ENCODE data around the gene DAGLA.
A peak's percentile ranks its signal among the peaks of the same experiment; 100 is the strongest.

DAGLA gene, protein sequence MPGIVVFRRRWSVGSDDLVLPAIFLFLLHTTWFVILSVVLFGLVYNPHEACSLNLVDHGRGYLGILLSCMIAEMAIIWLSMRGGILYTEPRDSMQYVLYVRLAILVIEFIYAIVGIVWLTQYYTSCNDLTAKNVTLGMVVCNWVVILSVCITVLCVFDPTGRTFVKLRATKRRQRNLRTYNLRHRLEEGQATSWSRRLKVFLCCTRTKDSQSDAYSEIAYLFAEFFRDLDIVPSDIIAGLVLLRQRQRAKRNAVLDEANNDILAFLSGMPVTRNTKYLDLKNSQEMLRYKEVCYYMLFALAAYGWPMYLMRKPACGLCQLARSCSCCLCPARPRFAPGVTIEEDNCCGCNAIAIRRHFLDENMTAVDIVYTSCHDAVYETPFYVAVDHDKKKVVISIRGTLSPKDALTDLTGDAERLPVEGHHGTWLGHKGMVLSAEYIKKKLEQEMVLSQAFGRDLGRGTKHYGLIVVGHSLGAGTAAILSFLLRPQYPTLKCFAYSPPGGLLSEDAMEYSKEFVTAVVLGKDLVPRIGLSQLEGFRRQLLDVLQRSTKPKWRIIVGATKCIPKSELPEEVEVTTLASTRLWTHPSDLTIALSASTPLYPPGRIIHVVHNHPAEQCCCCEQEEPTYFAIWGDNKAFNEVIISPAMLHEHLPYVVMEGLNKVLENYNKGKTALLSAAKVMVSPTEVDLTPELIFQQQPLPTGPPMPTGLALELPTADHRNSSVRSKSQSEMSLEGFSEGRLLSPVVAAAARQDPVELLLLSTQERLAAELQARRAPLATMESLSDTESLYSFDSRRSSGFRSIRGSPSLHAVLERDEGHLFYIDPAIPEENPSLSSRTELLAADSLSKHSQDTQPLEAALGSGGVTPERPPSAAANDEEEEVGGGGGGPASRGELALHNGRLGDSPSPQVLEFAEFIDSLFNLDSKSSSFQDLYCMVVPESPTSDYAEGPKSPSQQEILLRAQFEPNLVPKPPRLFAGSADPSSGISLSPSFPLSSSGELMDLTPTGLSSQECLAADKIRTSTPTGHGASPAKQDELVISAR

DNA sequence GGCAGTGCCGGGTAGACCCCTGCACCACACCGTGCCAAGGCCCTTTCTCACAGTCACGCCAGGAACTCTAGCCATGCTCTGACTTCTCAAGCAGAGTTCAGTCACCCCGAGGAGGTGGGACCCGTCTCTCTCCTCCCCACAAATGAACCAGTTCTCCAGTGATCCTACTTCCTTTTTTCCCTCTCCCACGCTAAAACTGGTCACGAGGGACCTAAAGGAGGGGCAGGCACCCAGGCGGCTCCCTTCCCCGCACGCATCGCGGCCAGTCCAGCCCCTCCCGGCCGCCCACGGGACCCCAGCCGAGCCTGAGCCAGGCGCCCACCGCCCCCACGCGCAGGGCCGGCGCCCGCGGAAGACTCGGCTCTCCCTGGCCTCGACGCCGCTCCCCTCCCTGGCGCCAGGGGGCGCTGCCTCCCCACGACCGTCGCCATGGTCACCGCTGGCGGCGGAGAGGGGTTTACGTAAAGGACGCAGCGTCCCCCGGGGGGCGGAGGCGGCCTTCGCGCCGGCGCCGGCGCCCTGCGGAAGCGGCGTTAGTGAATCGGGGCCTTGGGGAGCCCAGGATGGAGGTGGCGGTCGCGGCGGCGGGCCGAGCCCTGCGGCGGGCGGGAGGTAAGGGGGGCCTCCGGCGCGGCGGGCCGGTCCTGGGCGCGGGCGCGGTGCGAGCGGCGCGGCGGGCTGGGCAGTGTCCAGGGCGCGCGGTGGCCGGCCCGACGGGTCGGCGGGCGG lies at the start of gene DAGLA:
Gene DAGLA, plus strand, starts transcription at position 499 of the 729 bp plus-strand sequence. CDS start 39,765 bp downstream, outside the sequence.
- Histone ChIP-seq H3K9me3 (ENCODE audit: control insufficient read depth in 2 of 2, low read length in 2 of 2) (no peaks in the 10 kb centered on the region), H3K4me1 (ENCODE audit: control insufficient read depth in 2 of 2, insufficient read depth in 2 of 2, low read length in 2 of 2) (peaks cover 40 to 44% of the 10 kb centered on the region in 2 donors), H3K36me3 (ENCODE audit: control insufficient read depth in 2 of 2, insufficient read depth in 2 of 2, low read length in 2 of 2) (no peaks in the 10 kb centered on the region), H3K27me3 (ENCODE audit: control insufficient read depth in 2 of 2, insufficient read depth in 2 of 2, low read length in 2 of 2) (peaks cover 0 to under 1% of the 10 kb centered on the region in 2 donors), H3K4me3 (ENCODE audit: low read length in 2 of 2) (peak within 1 kb of the TSS; percentile 58 to 79), H3K27ac (ENCODE audit: low read depth in 2 of 2, low read length in 2 of 2) (peak within 1 kb of the TSS in 1 of 2 donors; percentile 32), H3K9ac (ENCODE audit: low read depth in 1 of 2, low read length in 2 of 2) (peak within 1 kb of the TSS; percentile 52 to 79)

DNA sequence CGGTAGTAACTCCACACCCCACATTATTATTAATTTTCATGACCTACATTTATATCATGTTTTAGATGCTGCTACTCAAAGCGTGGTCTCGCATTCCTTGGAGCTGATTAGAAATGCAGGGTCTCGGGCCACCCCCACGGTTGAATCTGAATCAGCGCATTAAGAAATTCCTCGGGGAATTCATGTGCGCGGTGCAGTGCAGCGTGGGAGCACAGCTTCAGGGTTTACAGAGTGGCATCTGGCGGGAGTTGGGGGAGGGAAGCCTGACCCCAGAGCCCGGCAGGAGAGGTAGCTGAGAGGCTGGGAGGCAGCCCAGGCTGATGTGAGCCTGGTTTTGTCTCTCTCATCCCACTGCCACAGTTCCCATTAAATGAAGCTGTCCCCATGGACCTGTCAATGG lies 48.1 kb upstream of the DAGLA start:
- Histone ChIP-seq H3K27ac (ENCODE audit: low read depth in 2 of 2, low read length in 2 of 2) (no peak overlapping the region), H3K4me1 (ENCODE audit: control insufficient read depth in 2 of 2, insufficient read depth in 2 of 2, low read length in 2 of 2) (peaks cover 8% of the 10 kb centered on the region in 2 donors), H3K36me3 (ENCODE audit: control insufficient read depth in 2 of 2, insufficient read depth in 2 of 2, low read length in 2 of 2) (no peaks in the 10 kb centered on the region), H3K4me3 (ENCODE audit: low read length in 2 of 2) (no peak overlapping the region), H3K9ac (ENCODE audit: low read depth in 1 of 2, low read length in 2 of 2) (no peak overlapping the region), H3K27me3 (ENCODE audit: control insufficient read depth in 2 of 2, insufficient read depth in 2 of 2, low read length in 2 of 2) (no peaks in the 10 kb centered on the region), H3K9me3 (ENCODE audit: control insufficient read depth in 2 of 2, low read length in 2 of 2) (no peaks in the 10 kb centered on the region)

DNA sequence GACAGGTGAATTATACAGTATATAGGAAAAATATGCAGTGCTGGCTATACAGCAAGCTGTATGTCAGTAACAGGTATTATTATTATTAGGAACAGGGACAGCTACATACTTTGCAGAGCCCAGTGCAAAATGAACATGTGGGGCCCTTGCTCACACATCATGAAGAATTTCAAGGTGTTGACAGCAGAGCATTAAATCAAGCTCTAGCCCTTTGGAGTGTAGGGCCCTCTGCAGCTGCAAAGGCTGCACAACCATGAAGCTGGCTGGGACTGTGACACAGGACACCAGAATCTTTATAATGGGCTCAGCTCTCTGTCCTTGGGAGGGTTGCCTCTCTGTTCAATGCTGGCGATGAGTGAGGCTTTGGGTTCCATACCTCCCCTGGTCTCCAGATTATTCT lies 44.9 kb upstream of the DAGLA start:
- no peaks in the 10 kb centered on the region for H3K9me3 ChIP-seq (ENCODE audit: control insufficient read depth in 2 of 2, low read length in 2 of 2)
- H3K36me3 ChIP-seq (ENCODE audit: control insufficient read depth in 2 of 2, insufficient read depth in 2 of 2, low read length in 2 of 2): no peaks in the 10 kb centered on the region
- H3K27ac ChIP-seq (ENCODE audit: low read depth in 2 of 2, low read length in 2 of 2): no peak overlapping the region
- H3K4me3 ChIP-seq (ENCODE audit: low read length in 2 of 2): no peak overlapping the region
- peaks cover 0 to 2% of the 10 kb centered on the region in 2 donors for H3K4me1 ChIP-seq (ENCODE audit: control insufficient read depth in 2 of 2, insufficient read depth in 2 of 2, low read length in 2 of 2)
- no peaks in the 10 kb centered on the region for H3K27me3 ChIP-seq (ENCODE audit: control insufficient read depth in 2 of 2, insufficient read depth in 2 of 2, low read length in 2 of 2)
- no peak overlapping the region for H3K9ac ChIP-seq (ENCODE audit: low read depth in 1 of 2, low read length in 2 of 2)

GRCh38 chr11:61635787-61636186 lies 44.4 kb upstream of the DAGLA start:
- no peak overlapping the region for H3K27ac ChIP-seq (ENCODE audit: low read depth in 2 of 2, low read length in 2 of 2)
- H3K9me3 ChIP-seq (ENCODE audit: control insufficient read depth in 2 of 2, low read length in 2 of 2): no peaks in the 10 kb centered on the region
- no peaks in the 10 kb centered on the region for H3K27me3 ChIP-seq (ENCODE audit: control insufficient read depth in 2 of 2, insufficient read depth in 2 of 2, low read length in 2 of 2)
- no peak overlapping the region for H3K4me3 ChIP-seq (ENCODE audit: low read length in 2 of 2)
- H3K36me3 ChIP-seq (ENCODE audit: control insufficient read depth in 2 of 2, insufficient read depth in 2 of 2, low read length in 2 of 2): no peaks in the 10 kb centered on the region
- H3K4me1 ChIP-seq (ENCODE audit: control insufficient read depth in 2 of 2, insufficient read depth in 2 of 2, low read length in 2 of 2): peaks cover 0 to 2% of the 10 kb centered on the region in 2 donors
- no peak overlapping the region for H3K9ac ChIP-seq (ENCODE audit: low read depth in 1 of 2, low read length in 2 of 2)

- Histone ChIP-seq H3K27me3 (ENCODE audit: control insufficient read depth in 2 of 2, insufficient read depth in 2 of 2, low read length in 2 of 2) (no peaks in the 10 kb centered on the region), H3K4me3 (ENCODE audit: low read length in 2 of 2) (no peak overlapping the region), H3K9ac (ENCODE audit: low read depth in 1 of 2, low read length in 2 of 2) (no peak overlapping the region)
Measured at GRCh38 chr11:61636676-61637075, 43.5 kb upstream of the DAGLA start.

DNA sequence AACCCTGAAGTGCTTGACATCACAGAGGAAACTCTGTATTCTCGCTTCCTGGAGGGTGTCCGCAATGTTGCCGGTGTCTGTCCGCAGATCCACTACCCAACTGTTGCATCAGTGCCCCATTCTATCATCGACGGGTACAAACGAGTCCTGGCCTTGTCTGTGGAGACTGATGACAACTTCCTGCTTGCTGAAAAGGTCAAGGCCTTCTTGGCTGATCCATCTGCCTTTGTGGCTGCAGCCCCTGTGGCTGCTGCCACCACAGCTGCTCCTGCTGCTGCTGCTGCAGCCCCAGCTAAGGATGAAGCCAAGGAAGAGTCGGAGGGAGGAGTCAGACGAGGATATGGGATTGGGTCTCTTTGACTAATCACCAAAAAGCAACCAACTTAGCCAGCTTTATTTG lies 42.9 kb upstream of the DAGLA start:
- Histone ChIP-seq H3K36me3 (ENCODE audit: control insufficient read depth in 2 of 2, insufficient read depth in 2 of 2, low read length in 2 of 2) (no peaks in the 10 kb centered on the region), H3K27me3 (ENCODE audit: control insufficient read depth in 2 of 2, insufficient read depth in 2 of 2, low read length in 2 of 2) (no peaks in the 10 kb centered on the region), H3K4me1 (ENCODE audit: control insufficient read depth in 2 of 2, insufficient read depth in 2 of 2, low read length in 2 of 2) (peaks cover 4 to 5% of the 10 kb centered on the region in 2 donors), H3K4me3 (ENCODE audit: low read length in 2 of 2) (no peak overlapping the region), H3K9me3 (ENCODE audit: control insufficient read depth in 2 of 2, low read length in 2 of 2) (no peaks in the 10 kb centered on the region), H3K27ac (ENCODE audit: low read depth in 2 of 2, low read length in 2 of 2) (no peak overlapping the region), H3K9ac (ENCODE audit: low read depth in 1 of 2, low read length in 2 of 2) (no peak overlapping the region)

More at GRCh38 chr11:61636676-61637075, 43.5 kb upstream of the DAGLA start:
- H3K9me3 ChIP-seq (ENCODE audit: control insufficient read depth in 2 of 2, low read length in 2 of 2): no peaks in the 10 kb centered on the region
- H3K36me3 ChIP-seq (ENCODE audit: control insufficient read depth in 2 of 2, insufficient read depth in 2 of 2, low read length in 2 of 2): no peaks in the 10 kb centered on the region
- H3K27ac ChIP-seq (ENCODE audit: low read depth in 2 of 2, low read length in 2 of 2): no peak overlapping the region
- H3K4me1 ChIP-seq (ENCODE audit: control insufficient read depth in 2 of 2, insufficient read depth in 2 of 2, low read length in 2 of 2): peaks cover 2 to 3% of the 10 kb centered on the region in 2 donors

GRCh38 chr11:61639816-61640443 lies 40.3 kb upstream of the DAGLA start:
- H3K9ac ChIP-seq (ENCODE audit: low read depth in 1 of 2, low read length in 2 of 2): no peak overlapping the region
- H3K9me3 ChIP-seq (ENCODE audit: control insufficient read depth in 2 of 2, low read length in 2 of 2): no peaks in the 10 kb centered on the region
- no peaks in the 10 kb centered on the region for H3K27me3 ChIP-seq (ENCODE audit: control insufficient read depth in 2 of 2, insufficient read depth in 2 of 2, low read length in 2 of 2)
- H3K27ac ChIP-seq (ENCODE audit: low read depth in 2 of 2, low read length in 2 of 2): no peak overlapping the region
- H3K36me3 ChIP-seq (ENCODE audit: control insufficient read depth in 2 of 2, insufficient read depth in 2 of 2, low read length in 2 of 2): no peaks in the 10 kb centered on the region
- no peak overlapping the region for H3K4me3 ChIP-seq (ENCODE audit: low read length in 2 of 2)
- peaks cover 4 to 8% of the 10 kb centered on the region in 2 donors for H3K4me1 ChIP-seq (ENCODE audit: control insufficient read depth in 2 of 2, insufficient read depth in 2 of 2, low read length in 2 of 2)

DNA sequence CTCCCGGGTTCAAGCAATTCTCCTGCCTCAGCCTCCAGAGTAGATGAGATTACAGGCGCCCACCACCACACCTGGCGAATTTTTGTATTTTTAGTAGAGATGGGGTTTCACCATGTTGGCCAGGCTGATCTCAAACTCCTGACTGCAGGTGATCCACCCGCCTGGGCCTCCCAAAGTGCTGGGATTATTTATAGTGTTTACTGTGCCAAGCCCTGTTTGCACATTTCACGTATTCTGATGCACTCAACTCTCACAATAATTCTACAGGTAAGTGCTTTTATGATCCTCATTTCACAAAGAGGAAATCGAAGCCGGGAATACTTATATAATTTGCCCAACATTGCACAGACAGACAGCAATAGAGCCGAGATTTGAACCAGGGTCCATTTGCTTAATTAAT lies 38.0 kb upstream of the DAGLA start:
- Histone ChIP-seq H3K27ac (ENCODE audit: low read depth in 2 of 2, low read length in 2 of 2) (peak overlapping the region; percentile 77 to 88), H3K36me3 (ENCODE audit: control insufficient read depth in 2 of 2, insufficient read depth in 2 of 2, low read length in 2 of 2) (no peaks in the 10 kb centered on the region), H3K4me1 (ENCODE audit: control insufficient read depth in 2 of 2, insufficient read depth in 2 of 2, low read length in 2 of 2) (peaks cover 4 to 10% of the 10 kb centered on the region in 2 donors), H3K9me3 (ENCODE audit: control insufficient read depth in 2 of 2, low read length in 2 of 2) (no peaks in the 10 kb centered on the region), H3K4me3 (ENCODE audit: low read length in 2 of 2) (peak overlapping the region; percentile 14 to 22), H3K27me3 (ENCODE audit: control insufficient read depth in 2 of 2, insufficient read depth in 2 of 2, low read length in 2 of 2) (no peaks in the 10 kb centered on the region), H3K9ac (ENCODE audit: low read depth in 1 of 2, low read length in 2 of 2) (peak overlapping the region in 1 of 2 donors; percentile 5)

DNA sequence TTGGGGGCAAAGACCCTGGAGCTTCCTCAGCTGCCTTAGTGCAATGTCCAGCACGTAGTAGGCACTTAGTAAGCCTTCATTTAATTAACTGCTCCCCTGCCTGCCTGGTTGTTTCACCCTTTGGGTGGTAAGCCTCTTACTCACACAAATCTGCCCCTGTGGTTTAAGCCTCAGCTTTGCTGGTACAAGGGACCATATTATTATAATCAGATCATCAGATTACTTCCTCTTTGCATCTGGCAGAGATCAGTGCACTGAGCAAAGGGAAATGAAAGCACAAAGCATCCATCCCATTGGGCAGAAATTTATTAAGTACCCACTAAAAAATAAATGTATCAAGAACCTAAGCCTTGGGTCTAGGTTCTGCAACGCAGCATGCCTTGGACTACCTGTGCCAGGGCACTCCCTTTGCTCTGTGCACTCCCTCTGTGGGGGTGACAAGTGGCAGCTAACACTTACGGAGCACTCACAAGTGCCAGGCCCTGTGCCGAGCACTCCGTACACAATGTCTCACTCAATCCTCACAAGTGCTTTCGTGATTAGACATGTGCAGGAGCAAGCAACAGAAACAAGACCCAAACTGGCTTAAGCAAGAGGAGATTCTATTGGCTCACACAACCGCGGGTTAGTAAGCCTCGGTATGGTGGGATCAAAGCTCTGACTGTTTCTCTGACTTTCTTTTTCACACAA lies 34.9 kb upstream of the DAGLA start:
- no peaks in the 10 kb centered on the region for H3K27me3 ChIP-seq (ENCODE audit: control insufficient read depth in 2 of 2, insufficient read depth in 2 of 2, low read length in 2 of 2)
- no peak overlapping the region for H3K4me3 ChIP-seq (ENCODE audit: low read length in 2 of 2)
- H3K36me3 ChIP-seq (ENCODE audit: control insufficient read depth in 2 of 2, insufficient read depth in 2 of 2, low read length in 2 of 2): no peaks in the 10 kb centered on the region
- peaks cover 2 to 18% of the 10 kb centered on the region in 2 donors for H3K4me1 ChIP-seq (ENCODE audit: control insufficient read depth in 2 of 2, insufficient read depth in 2 of 2, low read length in 2 of 2)
- no peaks in the 10 kb centered on the region for H3K9me3 ChIP-seq (ENCODE audit: control insufficient read depth in 2 of 2, low read length in 2 of 2)
- H3K27ac ChIP-seq (ENCODE audit: low read depth in 2 of 2, low read length in 2 of 2): no peak overlapping the region
- H3K9ac ChIP-seq (ENCODE audit: low read depth in 1 of 2, low read length in 2 of 2): no peak overlapping the region
